Measurements from ENCODE around the gene SOX21. TPM values are rescaled to one million over a fixed set of nuclear protein-coding genes. Genes with fewer than 3 reads are reported as not detected.

Gene SOX21
- total RNA-seq, 1 experiment from 2014 or later: not detected

DNA sequence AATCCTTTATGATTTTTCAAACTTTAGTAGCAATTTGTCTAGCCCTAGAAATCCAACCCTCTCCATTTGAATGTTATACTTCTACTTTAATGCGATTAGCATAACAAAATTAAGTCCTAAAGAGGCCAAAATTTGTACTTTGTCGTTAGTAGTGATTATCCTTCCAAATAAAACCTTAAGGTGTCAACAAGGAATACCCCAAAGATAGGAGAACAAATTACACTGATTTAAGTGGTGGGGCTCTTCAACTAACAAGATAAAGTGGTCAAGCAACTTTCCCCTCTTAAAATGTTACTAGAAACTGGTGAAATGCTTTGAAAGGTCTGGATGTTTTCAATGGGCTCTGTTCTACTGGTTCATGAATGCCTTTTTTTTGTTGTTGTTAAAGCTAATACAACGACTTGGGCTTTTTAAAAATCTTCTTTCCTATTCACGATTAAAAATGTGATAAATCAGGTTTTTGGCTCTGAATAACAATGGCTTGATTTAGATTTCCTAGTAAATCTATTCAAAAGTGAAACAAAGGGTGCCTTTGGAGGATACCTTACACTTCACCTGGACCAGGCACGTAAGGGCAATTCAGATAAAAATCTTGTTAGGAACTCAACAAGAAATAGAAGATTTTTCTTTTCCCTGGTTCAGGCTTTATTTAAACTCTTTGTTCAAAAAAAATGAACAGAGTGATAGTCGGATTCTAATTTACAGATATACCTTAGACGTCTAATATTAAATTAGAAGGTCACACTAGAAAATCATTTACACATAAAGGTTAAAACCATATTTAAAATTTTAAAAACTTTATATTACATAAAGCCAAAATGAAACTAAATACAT lies 3.1 kb downstream of the SOX21 start:
- DNase-seq (ENCODE audit: low spot score): no peak

GRCh38 chr13:94708031-94708859 lies 4.1 kb downstream of the SOX21 start:
- no peak for DNase-seq (ENCODE audit: low spot score)

GRCh38 chr13:94707400-94708021 lies 4.8 kb downstream of the SOX21 start:
- no peak for DNase-seq (ENCODE audit: low spot score)

- DNase-seq (ENCODE audit: low spot score): no peak
These were observed 5.4 kb downstream of the SOX21 start for GRCh38 chr13:94706843-94707399.

GRCh38 chr13:94706101-94706842 lies 6.1 kb downstream of the SOX21 start:
- no peak for DNase-seq (ENCODE audit: low spot score)

GRCh38 chr13:94705081-94706030 lies 7.0 kb downstream of the SOX21 start:
- DNase-seq (ENCODE audit: low spot score): no peak

DNA sequence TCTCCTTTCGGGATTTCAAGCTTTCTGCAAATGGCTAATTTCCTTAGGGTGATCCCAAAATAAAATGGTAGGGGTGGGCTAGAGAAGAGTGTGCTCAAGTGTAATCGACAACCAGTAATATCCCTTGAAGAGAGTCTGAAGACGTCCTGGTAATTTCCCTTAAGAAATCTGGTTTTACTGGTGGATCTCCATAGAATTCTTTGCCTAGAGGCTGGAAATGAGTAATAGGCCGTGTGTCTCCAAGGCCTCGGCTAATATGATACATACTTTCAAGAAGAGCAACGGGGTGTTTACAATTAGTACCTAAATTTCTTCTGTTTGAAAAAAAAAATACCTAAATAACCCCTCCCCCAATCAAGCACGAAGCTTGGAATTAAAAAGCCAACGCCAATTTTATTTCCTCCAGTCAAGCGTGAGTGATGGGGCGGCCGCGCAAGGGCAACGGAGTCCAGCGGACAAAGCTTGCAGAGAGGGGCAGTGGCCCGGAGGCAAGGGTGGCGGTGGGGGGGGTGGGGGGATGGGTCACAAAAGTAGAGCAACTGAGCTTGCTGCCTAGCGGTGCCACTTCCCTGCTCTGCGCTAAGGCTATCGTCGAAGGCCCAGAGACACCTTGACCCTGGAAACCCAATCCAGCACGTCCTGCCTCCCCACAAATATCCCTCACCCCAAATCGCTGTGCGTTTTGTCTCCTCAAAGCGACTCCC lies 7.8 kb downstream of the SOX21 start:
- no peak for DNase-seq (ENCODE audit: low spot score)

DNA sequence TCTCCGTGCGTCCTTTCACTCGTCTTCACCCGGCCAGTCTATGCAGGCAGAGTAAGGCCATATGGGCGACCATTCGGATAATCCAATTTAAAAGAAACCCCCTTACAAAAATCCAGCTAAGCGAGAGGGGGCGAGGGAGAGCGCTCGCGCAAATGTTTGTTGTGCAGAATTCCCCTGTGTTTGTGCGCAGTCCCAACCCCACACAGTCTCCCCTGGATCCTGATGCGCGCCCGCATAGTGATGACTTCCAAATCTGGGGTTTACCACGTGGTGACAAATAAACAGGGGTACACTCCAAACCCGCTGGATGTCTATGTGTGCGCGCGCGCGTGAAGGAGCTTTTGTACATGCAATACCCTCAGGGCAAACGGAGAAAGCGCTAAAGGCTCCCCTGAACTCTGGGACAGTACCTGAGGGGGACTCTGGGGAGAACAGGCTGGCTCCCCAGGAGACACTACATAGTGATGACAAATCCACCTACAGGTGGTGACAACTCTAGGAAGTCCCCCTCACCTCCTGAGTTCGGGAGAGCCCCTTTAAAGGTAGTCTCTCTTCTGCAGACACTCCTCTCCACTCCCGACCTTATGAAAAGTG lies 8.5 kb downstream of the SOX21 start:
- no peak for DNase-seq (ENCODE audit: low spot score)

- no peak for DNase-seq (ENCODE audit: low spot score)
These were observed 9.1 kb downstream of the SOX21 start for GRCh38 chr13:94703271-94703670.

GRCh38 chr13:94702181-94703041 lies 9.9 kb downstream of the SOX21 start:
- DNase-seq (ENCODE audit: low spot score): no peak

DNA sequence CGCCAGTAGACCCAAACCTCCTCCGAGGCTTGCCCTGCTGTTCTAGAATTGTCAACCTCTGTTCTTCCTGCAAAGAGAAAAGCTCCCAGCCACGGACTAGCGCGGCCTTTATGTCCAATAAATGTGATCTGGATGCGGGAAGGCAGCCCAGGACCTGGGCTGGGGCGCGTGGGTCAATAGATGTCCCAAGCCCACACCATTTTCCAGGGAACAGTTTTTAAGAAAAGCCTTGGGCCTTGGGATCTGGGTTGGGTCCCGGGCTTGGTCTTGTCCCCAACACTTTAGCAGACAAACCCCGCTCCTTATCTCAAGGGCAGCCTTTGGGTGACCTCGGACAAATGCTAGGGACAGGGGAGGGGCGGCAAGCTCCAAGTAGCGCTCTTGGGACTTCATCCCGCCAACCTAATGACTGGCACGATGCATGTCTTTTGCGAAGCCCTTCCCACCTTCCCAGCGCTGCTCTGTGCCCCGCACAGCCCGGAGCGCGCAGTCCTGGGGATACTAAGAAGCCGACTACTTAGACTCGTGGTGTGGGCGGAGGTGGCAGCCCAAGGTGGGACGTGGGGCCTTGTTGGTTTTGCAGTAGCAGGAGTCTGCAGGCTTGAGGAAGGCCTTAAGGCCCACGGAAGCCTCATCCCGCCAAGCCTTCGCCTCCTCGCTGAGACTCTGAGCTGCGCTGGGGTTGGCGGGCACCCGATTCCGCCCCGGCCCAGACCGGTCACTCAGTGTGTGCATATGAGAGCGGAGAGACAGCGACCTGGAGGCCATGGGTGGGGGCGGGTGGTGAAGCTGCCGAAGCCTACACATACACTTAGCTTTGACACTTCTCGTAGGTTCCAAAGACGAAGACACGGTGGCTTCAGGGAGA lies 10.8 kb downstream of the SOX21 start:
- no peak for DNase-seq (ENCODE audit: low spot score)

DNA sequence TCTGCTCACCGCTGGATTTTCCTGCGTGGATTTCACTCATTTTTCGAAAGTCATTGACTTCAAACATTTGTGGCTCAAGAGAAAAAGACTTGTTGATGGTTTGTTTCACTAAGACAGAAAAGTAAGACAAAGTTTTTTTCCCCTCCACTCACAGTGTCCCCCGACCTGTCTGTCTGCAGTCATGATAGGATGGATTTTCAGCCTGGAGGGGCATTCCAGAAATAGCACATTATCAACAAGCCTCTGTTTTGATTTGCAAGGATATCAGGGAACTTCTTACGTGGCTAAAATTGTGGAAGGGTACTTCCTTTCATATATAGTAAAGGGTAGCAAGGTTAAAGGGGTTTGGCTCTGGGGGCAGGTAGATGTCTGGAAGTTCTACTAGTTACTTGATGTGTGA lies 11.8 kb downstream of the SOX21 start:
- no peak for DNase-seq (ENCODE audit: low spot score)

DNA sequence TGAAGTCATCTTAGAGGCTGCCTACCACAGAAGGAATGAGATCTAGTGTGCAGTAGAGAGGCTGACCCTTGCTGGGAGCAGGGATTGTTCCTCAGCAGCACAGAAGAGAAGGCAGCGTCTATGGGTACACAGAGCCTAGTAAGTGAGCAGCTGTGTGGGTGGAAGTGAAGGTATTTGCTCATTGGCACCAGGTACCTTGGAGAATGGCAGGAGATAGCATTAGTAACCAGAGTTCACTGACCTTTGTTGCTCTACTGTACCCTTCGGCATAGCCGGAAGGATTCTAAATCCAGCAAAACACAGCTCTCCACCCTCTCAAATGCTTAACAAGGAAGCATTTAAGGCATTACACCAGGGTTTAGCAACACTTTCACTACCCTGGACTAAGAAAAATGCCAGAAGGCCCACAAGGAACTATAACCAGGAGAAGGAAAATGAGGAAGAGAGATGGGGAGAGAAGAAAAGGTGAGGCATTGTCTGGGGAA lies 12.3 kb downstream of the SOX21 start:
- DNase-seq (ENCODE audit: low spot score): no peak

DNA sequence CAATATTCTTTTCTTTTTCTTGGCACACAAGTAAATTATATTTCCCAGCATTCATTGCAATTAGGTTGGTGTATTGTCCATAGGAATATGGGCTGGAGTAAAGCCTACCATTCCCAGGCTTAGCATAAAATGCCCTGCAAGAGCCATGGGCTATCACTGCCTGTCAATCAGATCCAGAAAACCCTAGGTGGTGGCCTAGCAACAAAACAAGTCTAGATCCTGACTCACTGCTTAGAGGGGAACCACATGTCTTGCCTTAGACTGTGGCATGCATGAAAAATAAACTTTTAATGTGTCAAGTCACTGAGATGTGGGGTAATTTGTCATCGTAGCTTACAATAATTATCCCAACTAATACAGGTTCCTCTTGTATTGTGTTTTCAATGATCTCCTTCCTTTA lies 16.2 kb downstream of the SOX21 start:
- DNase-seq (ENCODE audit: low spot score): no peak

- no peak for DNase-seq (ENCODE audit: low spot score)
These were observed 20.3 kb downstream of the SOX21 start for GRCh38 chr13:94692030-94692429.

- no peak for DNase-seq (ENCODE audit: low spot score)
These were observed 28.9 kb downstream of the SOX21 start for GRCh38 chr13:94683409-94683808.

DNA sequence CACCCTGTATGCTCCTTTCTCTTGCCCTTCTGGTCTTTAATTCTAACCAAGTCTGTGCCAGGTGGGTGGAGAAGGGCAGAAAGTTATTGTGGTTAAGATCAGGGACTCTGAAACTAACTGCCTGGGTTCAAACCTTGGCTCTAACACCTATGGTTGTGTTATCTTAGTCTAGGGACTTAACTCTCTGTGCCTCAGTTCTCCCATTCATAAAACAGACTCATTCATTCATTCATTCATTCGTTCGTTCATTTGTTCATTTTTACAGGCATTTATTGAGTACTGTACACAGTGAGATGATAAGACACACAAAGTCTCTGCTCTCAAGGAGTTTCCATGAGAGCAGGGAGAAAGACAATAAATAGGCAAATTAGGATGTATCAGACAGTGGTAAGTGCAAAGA lies 30.1 kb downstream of the SOX21 start:
- no peak for DNase-seq (ENCODE audit: low spot score)

Data from HT-29 (cell line).